Coronary artery (tissue), 2 donors: ENCODE results near the gene EARS2.

Experiments
- DNase-seq: peaks from one replicate; pipeline ENCODE4 v3.0.0-alpha.2; 2017; ENCODE audit warnings: low spot score
- H3K27ac ChIP-seq, 2 donors: fragments of 200-600 bp; sonication (generic); one replicate each; pipeline ENCODE4 v1.5.1; 2016 to 2019
- H3K4me3 ChIP-seq: fragments of 200-600 bp; sonication (generic); 2 replicates; pipeline ENCODE4 v1.5.1; 2016; ENCODE audit warnings: mild to moderate bottlenecking, moderate library complexity
- CTCF ChIP-seq: fragments of 200-600 bp; sonication (generic); IDR thresholded peaks from one replicate; pipeline ENCODE4 v1.5.1; 2019; ENCODE audit warnings: antibody characterized with exemption

The EARS2 gene

GRCh38 chr16:23577493-23577892 lies 20.3 kb upstream of the EARS2 start:
- no peak overlapping the region for H3K27ac ChIP-seq
- no peak overlapping the region for H3K4me3 ChIP-seq
- no peak for DNase-seq
- TF ChIP-seq CTCF = no peak

GRCh38 chr16:23575834-23576233 lies 18.7 kb upstream of the EARS2 start:
- no peak for TF ChIP-seq CTCF

GRCh38 chr16:23573817-23574216 lies 16.7 kb upstream of the EARS2 start:
- Histone ChIP-seq H3K4me3 (no peak overlapping the region), H3K27ac (no peak overlapping the region)
- DNase-seq = no peak
- TF ChIP-seq CTCF = no peak

More at GRCh38 chr16:23575834-23576233, 18.7 kb upstream of the EARS2 start:
- no peak overlapping the region for H3K27ac ChIP-seq
- H3K4me3 ChIP-seq = no peak overlapping the region
- DNase-seq = no peak

GRCh38 chr16:23572394-23572793 lies 15.2 kb upstream of the EARS2 start:
- H3K27ac ChIP-seq = no peak overlapping the region
- H3K4me3 ChIP-seq = no peak overlapping the region
- no peak for DNase-seq
- TF ChIP-seq CTCF = no peak

- no peak for TF ChIP-seq CTCF
- Histone ChIP-seq H3K27ac (no peak overlapping the region), H3K4me3 (no peak overlapping the region)
- no peak for DNase-seq
Measured at GRCh38 chr16:23571895-23572294, 14.7 kb upstream of the EARS2 start.

- TF ChIP-seq CTCF = no peak
- Histone ChIP-seq H3K27ac (no peak overlapping the region), H3K4me3 (no peak overlapping the region)
- DNase-seq = no peak
Measured at GRCh38 chr16:23570992-23571632, 14.0 kb upstream of the EARS2 start.

GRCh38 chr16:23567602-23568001 lies 10.5 kb upstream of the EARS2 start:
- H3K4me3 ChIP-seq = no peak overlapping the region
- no peak overlapping the region for H3K27ac ChIP-seq
- DNase-seq = no peak
- no peak for TF ChIP-seq CTCF
